ENCODE data around the gene RRP8.

RRP8 gene

DNA sequence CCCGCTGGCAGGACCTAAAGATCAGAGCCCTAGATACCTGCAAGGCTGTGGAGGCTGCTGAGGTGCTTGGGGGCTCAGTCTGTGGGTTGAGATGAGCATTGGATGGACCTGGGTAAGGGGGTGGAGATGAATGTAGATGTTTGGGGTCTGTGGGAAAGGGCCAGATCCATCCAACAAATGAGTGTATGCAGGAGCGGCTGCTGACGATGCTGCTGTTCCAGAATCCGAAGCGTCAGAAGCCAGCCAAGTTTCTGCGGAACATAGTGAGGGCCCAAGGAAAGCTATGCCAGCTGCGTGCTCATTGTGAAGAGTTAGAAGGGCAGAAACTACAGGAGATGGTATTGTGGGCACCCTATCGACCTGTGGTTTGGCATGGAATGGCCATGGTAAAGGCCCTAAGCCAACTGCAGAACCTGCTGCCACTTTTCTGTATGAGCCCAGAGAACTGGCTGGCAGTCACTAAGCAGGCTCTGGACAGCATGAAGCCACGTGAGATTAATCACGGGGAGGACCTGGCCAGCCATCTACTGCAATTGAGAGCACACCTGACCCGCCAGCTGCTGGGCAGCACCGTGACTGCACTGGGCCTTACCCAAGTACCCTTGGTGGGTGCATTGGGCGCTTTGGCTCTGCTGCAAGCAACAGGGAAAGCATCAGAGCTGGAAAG, 36.6 kb downstream of the RRP8 start:
- Histone ChIP-seq H3K4me3 (ENCODE audit: low read depth, low read length) (no peak overlapping the region), H2AFZ (ENCODE audit: low read length, unreplicated experiment) (no peak overlapping the region), H3K27ac (ENCODE audit: low read depth, low read length) (no peak overlapping the region), H3K27me3 (ENCODE audit: insufficient read depth, low read length) (no peaks in the 10 kb centered on the region), H3K4me1 (ENCODE audit: control insufficient read depth, insufficient read depth, low read length, unreplicated experiment) (peaks cover 11% of the 10 kb centered on the region), H3K36me3 (ENCODE audit: insufficient read depth, low read length) (no peaks in the 10 kb centered on the region), H3K79me2 (ENCODE audit: control insufficient read depth, insufficient read depth, low read length, unreplicated experiment) (no peaks in the 10 kb centered on the region)

DNA sequence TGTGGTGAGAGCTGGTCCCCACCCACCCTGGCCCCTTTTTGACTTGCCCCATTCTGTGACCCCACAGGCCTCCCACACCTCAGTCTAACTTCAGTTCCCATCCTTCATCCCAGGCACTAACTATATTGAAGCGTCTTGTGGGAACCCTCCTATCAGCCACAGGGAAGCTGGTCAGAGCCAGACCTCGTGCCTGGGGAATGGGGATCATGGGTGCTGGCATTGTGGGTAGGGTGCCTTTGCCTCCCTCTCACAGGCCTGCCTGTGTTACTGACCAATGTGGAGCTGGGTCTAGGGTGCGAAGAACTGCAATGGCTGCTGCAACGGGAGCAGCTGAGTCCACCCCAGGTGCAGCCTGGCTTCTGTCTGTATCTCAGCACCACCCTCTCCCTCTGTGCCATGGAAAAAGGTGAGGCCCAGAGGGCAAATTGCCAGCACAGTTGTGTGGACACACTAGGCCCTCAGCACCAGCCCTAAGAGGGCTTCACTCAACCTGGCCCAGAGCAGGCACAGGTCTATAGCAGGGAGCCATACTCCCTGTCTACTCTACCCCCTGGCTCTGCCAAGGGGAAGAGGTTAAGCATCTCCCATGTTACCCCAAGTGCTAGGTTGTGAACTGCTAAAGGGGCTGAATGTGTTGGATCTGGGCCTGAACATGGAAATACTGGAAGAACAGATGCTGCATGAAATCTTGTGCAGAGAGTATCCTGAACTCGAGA, 37.3 kb downstream of the RRP8 start:
- Histone ChIP-seq H3K27ac (ENCODE audit: low read depth, low read length) (no peak overlapping the region), H2AFZ (ENCODE audit: low read length, unreplicated experiment) (no peak overlapping the region), H3K79me2 (ENCODE audit: control insufficient read depth, insufficient read depth, low read length, unreplicated experiment) (no peaks in the 10 kb centered on the region), H3K27me3 (ENCODE audit: insufficient read depth, low read length) (no peaks in the 10 kb centered on the region), H3K4me1 (ENCODE audit: control insufficient read depth, insufficient read depth, low read length, unreplicated experiment) (peaks cover 9% of the 10 kb centered on the region), H3K36me3 (ENCODE audit: insufficient read depth, low read length) (no peaks in the 10 kb centered on the region), H3K4me3 (ENCODE audit: low read depth, low read length) (no peak overlapping the region)

DNA sequence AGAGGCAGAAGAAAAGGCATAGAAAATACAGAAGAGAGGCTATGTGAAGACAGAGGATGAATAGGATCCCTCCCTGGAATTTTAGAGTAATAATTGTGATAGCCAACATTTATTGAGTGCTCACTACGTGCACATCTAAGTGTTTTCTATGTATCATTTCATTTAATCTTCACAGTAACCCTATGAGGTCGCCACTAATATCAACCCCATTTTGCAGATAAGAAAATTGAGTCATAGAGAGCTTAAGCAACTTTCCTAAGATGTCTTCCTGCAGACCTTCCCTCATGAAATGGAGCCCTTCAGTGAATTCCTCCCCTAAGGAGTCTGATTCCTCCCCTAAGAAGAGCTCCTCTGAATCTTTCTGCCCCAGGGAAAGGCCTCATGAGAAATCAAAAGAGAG, 38.1 kb downstream of the RRP8 start:
- H3K27me3 ChIP-seq (ENCODE audit: insufficient read depth, low read length), result no peaks in the 10 kb centered on the region
- no peak overlapping the region for H2AFZ ChIP-seq (ENCODE audit: low read length, unreplicated experiment)
- H3K36me3 ChIP-seq (ENCODE audit: insufficient read depth, low read length), result no peaks in the 10 kb centered on the region
- no peaks in the 10 kb centered on the region for H3K79me2 ChIP-seq (ENCODE audit: control insufficient read depth, insufficient read depth, low read length, unreplicated experiment)
- H3K27ac ChIP-seq (ENCODE audit: low read depth, low read length), result no peak overlapping the region
- H3K4me1 ChIP-seq (ENCODE audit: control insufficient read depth, insufficient read depth, low read length, unreplicated experiment), result peaks cover 9% of the 10 kb centered on the region
- no peak overlapping the region for H3K4me3 ChIP-seq (ENCODE audit: low read depth, low read length)

DNA sequence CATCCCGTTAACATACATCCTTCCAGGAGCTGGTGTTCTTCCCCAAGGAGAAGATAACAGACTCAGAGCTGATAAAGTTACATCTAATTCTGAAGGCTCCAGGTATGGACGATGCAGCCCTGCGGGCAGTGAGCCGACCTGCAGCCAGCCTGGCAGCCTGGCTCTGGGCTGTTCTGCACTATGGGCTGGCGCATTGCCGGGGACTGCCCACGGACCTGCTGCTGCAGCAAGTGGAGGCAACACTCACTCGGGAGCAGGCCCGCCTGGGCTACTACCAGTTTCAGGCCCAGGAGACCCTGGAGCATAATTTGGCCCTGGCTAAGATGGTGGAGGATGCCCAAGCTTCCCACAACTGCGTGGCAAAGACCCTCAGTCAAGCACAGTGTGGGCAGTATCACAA, 39.7 kb downstream of the RRP8 start:
- Histone ChIP-seq H2AFZ (ENCODE audit: low read length, unreplicated experiment) (no peak overlapping the region), H3K4me3 (ENCODE audit: low read depth, low read length) (no peak overlapping the region), H3K36me3 (ENCODE audit: insufficient read depth, low read length) (no peaks in the 10 kb centered on the region), H3K79me2 (ENCODE audit: control insufficient read depth, insufficient read depth, low read length, unreplicated experiment) (no peaks in the 10 kb centered on the region), H3K4me1 (ENCODE audit: control insufficient read depth, insufficient read depth, low read length, unreplicated experiment) (peaks cover 6% of the 10 kb centered on the region), H3K27me3 (ENCODE audit: insufficient read depth, low read length) (no peaks in the 10 kb centered on the region), H3K27ac (ENCODE audit: low read depth, low read length) (no peak overlapping the region)

DNA sequence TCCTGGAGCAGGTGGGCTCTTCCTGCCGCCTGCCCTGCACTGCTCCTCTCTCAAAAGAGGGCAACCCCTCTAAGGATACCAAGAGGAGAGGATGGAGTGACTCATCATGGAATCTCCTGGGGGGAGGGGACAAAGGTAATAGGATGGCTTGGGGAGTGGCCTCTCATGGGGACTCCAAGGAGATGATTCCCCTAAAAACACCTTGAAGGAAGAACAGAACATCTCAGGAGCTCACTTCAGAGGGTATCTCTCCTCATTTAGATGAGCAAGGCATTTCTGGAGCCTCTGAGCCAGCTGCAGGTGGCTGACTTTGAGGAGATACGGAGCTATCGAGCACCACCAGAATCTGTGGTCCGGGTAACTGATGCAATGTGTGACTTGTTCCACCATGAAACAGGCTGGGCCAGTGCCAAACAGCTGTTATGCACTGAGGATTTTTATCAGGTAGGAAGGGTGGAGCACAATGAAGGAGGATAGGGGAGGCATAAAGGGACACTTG, 40.2 kb downstream of the RRP8 start:
- no peaks in the 10 kb centered on the region for H3K79me2 ChIP-seq (ENCODE audit: control insufficient read depth, insufficient read depth, low read length, unreplicated experiment)
- no peak overlapping the region for H3K27ac ChIP-seq (ENCODE audit: low read depth, low read length)
- no peak overlapping the region for H2AFZ ChIP-seq (ENCODE audit: low read length, unreplicated experiment)
- no peaks in the 10 kb centered on the region for H3K27me3 ChIP-seq (ENCODE audit: insufficient read depth, low read length)
- H3K36me3 ChIP-seq (ENCODE audit: insufficient read depth, low read length), result no peaks in the 10 kb centered on the region
- H3K4me1 ChIP-seq (ENCODE audit: control insufficient read depth, insufficient read depth, low read length, unreplicated experiment), result peaks cover 1% of the 10 kb centered on the region
- no peak overlapping the region for H3K4me3 ChIP-seq (ENCODE audit: low read depth, low read length)

DNA sequence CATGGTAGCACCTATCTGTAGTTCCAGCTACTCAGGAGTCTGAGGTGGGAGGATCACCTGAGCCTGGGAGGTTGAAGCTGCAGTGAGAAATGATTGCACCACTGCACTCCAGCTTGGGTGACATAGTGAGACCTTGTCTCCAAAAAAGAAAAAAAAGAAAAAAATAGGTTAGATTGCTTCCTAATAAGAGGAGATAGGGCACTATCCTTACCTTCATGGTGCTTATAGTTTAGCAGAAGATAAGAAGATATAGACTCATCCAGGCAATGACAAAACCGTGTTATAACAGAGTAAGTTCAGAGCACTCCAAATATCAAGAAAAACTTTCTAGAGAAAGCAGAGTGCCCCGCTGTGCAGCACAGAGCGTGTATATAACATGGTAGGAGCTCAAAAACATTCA, 42.1 kb downstream of the RRP8 start:
- H3K36me3 ChIP-seq (ENCODE audit: insufficient read depth, low read length), result no peaks in the 10 kb centered on the region
- no peak overlapping the region for H3K4me3 ChIP-seq (ENCODE audit: low read depth, low read length)
- no peaks in the 10 kb centered on the region for H3K4me1 ChIP-seq (ENCODE audit: control insufficient read depth, insufficient read depth, low read length, unreplicated experiment)
- H3K27ac ChIP-seq (ENCODE audit: low read depth, low read length), result no peak overlapping the region
- H3K27me3 ChIP-seq (ENCODE audit: insufficient read depth, low read length), result no peaks in the 10 kb centered on the region
- no peaks in the 10 kb centered on the region for H3K79me2 ChIP-seq (ENCODE audit: control insufficient read depth, insufficient read depth, low read length, unreplicated experiment)
- H2AFZ ChIP-seq (ENCODE audit: low read length, unreplicated experiment), result no peak overlapping the region

DNA sequence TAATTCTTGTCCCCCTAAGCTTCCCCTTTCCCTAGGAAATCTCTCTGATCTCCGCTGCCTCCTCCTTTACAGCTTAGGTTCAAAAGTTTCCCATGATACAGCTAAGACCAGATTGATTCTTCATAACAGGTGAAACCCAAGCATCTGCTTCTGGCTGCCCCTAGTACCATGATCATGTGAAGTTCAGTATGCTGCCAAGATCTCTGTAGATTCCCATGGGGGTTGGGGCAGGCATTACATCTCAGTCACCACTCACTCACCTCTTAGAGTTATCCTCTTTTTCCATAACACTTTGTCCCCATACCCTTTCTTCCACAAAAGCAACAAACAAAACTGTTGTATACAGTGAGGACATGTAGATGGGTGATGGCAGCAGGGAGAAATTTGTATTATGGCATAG, 44.0 kb downstream of the RRP8 start:
- H3K27me3 ChIP-seq (ENCODE audit: insufficient read depth, low read length), result no peaks in the 10 kb centered on the region
- no peak overlapping the region for H3K27ac ChIP-seq (ENCODE audit: low read depth, low read length)
- no peak overlapping the region for H3K4me3 ChIP-seq (ENCODE audit: low read depth, low read length)
- H3K79me2 ChIP-seq (ENCODE audit: control insufficient read depth, insufficient read depth, low read length, unreplicated experiment), result no peaks in the 10 kb centered on the region
- no peak overlapping the region for H2AFZ ChIP-seq (ENCODE audit: low read length, unreplicated experiment)
- no peaks in the 10 kb centered on the region for H3K4me1 ChIP-seq (ENCODE audit: control insufficient read depth, insufficient read depth, low read length, unreplicated experiment)
- no peaks in the 10 kb centered on the region for H3K36me3 ChIP-seq (ENCODE audit: insufficient read depth, low read length)

DNA sequence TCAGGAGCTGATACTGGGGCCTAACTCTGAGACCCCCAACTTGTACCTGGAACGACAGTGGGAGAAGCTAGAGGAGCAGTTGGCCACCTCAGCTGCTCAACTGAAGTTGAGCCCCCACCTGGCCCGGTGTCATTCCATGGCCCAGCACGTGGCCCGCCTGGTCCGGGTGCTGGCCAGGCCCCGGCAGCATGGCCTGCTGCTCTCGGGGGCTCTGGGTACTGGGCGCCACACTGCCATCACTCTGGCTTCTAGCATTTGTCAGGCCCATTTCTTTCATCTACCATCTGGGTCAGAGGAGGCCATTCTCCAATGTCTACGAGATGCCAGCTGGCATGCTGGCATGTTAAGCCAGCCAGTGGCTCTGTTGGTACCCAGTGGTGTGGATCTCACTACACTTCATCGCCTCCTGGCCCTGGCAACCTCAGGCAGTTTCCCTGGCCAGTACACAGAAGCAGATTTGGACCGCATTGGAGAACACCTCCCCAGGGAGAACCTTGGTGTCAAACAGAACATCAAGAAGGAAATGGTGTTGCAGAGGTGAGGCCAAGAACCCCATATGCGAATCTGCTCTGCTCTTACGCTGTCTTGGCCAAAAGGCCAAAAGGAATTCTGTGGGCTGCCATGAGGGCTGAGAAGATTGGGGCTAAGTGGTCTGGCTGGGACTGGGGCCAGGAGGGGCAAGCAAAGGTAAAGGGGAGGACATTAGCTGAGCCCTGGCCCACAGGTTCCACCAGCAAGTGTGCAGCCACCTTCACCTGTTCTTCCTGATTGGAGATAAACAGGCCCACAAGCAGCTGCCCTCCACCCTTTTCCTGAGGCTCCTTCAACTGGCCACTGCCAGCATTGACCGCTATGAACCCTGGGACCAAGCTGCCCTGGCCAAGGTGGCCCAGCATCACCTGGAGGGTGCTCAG, 45.4 kb downstream of the RRP8 start:
- Histone ChIP-seq H2AFZ (ENCODE audit: low read length, unreplicated experiment) (no peak overlapping the region), H3K27me3 (ENCODE audit: insufficient read depth, low read length) (no peaks in the 10 kb centered on the region), H3K4me1 (ENCODE audit: control insufficient read depth, insufficient read depth, low read length, unreplicated experiment) (no peaks in the 10 kb centered on the region), H3K36me3 (ENCODE audit: insufficient read depth, low read length) (no peaks in the 10 kb centered on the region), H3K4me3 (ENCODE audit: low read depth, low read length) (no peak overlapping the region), H3K27ac (ENCODE audit: low read depth, low read length) (no peak overlapping the region), H3K79me2 (ENCODE audit: control insufficient read depth, insufficient read depth, low read length, unreplicated experiment) (no peaks in the 10 kb centered on the region)

DNA sequence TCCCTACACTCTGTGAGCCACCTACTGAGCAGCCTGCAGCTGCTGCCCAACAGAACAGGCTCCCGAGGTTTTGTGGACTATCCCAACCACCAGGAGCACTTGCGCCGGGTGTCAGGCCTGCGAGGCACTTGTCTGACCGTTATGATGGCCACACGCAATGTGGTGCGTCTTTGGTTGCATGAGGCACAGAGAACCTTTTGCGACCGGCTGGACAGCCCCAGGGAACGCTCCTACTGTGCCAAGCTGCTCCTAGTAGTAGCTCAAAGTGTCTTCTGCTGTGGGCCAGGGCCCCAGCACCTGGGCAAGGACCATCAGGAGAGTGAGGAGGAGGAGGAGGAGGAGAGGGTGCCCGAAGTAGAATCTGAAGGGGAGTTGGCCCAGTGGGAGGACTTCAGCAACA, 46.4 kb downstream of the RRP8 start:
- no peaks in the 10 kb centered on the region for H3K4me1 ChIP-seq (ENCODE audit: control insufficient read depth, insufficient read depth, low read length, unreplicated experiment)
- no peaks in the 10 kb centered on the region for H3K36me3 ChIP-seq (ENCODE audit: insufficient read depth, low read length)
- no peaks in the 10 kb centered on the region for H3K79me2 ChIP-seq (ENCODE audit: control insufficient read depth, insufficient read depth, low read length, unreplicated experiment)
- no peak overlapping the region for H3K4me3 ChIP-seq (ENCODE audit: low read depth, low read length)
- no peak overlapping the region for H2AFZ ChIP-seq (ENCODE audit: low read length, unreplicated experiment)
- H3K27ac ChIP-seq (ENCODE audit: low read depth, low read length), result no peak overlapping the region
- no peaks in the 10 kb centered on the region for H3K27me3 ChIP-seq (ENCODE audit: insufficient read depth, low read length)

DNA sequence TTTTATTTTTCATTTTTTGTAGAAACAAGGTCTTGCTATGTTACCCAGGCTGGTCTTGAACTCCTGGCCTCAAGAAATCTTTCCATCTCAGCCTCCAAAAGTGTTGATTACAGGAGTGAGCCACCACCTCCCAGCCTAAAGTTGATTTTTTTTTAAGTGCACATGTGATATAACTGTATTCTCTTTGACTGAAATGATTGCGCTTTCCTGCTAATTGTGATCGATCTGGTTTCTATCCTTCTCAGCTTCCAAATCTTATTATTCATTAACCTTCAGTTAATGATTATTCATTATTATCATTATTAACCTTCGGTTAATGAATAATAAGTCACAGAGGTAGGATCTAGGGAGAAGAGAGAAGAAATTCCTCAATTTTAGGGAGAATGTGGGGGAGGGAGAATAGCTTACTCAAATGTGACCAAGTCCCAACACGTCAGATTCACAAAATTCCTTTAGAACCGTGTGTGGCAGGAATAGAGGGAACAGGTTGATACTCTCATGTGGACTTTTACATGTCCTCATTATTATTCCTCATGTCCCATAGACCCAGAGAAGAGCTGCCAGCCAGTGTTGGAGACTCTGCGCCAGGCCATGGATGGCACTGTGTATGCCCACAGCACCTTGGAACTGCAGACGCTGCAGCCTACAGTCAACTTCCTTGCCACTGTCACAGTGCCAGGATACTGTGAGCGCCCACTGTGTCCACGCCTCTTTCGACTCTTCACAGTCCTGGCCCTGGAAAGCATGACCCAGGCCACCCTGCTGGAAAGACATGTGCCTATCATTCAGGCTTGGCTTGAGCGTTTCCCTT, 47.1 kb downstream of the RRP8 start:
- Histone ChIP-seq H3K4me1 (ENCODE audit: control insufficient read depth, insufficient read depth, low read length, unreplicated experiment) (no peaks in the 10 kb centered on the region), H3K79me2 (ENCODE audit: control insufficient read depth, insufficient read depth, low read length, unreplicated experiment) (no peaks in the 10 kb centered on the region), H3K36me3 (ENCODE audit: insufficient read depth, low read length) (no peaks in the 10 kb centered on the region), H3K4me3 (ENCODE audit: low read depth, low read length) (no peak overlapping the region), H3K27me3 (ENCODE audit: insufficient read depth, low read length) (no peaks in the 10 kb centered on the region), H3K27ac (ENCODE audit: low read depth, low read length) (no peak overlapping the region), H2AFZ (ENCODE audit: low read length, unreplicated experiment) (no peak overlapping the region)

Measured in ACC112 (cell line).